GM19328 (cell line): ENCODE measurements around the gene FGFRL1.

Experiments used
- ATAC-seq: cut with Tn5 transposase; IDR thresholded peaks from one replicate; pipeline ENCODE4 v1.9.1; 2021; ENCODE audit warnings: mild to moderate bottlenecking, moderate library complexity; ENCODE audit not compliant: unreplicated experiment

FGFRL1 gene

DNA sequence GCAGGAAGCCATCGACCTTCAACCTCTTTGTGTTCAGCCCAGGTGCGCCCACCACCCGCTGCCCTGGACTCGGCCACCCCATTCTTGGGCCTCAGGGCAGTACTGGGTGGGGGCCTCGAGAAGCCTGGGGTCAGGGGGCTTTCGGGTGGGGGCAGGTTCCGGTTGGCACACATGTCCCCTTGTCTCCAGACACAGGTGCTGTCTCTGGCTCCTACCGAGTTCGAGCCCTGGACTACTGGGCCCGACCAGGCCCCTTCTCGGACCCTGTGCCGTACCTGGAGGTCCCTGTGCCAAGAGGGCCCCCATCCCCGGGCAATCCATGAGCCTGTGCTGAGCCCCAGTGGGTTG, 7.4 kb upstream of the FGFRL1 start:
- no peak for ATAC-seq

- ATAC-seq: no peak
Measured at GRCh38 chr4:1004557-1005485, 6.6 kb upstream of the FGFRL1 start.

DNA sequence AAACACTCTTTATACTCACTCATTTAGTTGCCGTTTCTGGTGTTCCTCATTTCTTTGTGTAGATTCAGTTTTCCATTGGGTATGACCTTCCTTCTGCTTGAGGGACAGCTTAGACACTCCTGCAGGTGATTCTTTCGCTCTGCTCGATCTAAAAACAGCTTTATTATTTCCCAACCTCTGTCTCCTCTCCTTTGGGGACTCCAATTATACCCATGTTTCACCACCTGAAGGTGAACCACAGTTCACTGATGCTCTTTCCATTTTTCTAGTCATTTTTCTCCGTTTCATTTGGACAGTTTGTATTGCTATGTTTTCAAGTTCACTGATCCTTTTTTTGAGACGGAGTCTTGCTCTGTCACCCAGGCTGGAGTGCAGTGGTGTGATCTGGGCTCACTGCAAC, 4.6 kb upstream of the FGFRL1 start:
- no peak for ATAC-seq

- no peak for ATAC-seq
Measured at GRCh38 chr4:1008840-1009541, 2.4 kb upstream of the FGFRL1 start.

- peak; percentile 43 for ATAC-seq
Measured at GRCh38 chr4:1009542-1010394, 1.7 kb upstream of the FGFRL1 start.

DNA sequence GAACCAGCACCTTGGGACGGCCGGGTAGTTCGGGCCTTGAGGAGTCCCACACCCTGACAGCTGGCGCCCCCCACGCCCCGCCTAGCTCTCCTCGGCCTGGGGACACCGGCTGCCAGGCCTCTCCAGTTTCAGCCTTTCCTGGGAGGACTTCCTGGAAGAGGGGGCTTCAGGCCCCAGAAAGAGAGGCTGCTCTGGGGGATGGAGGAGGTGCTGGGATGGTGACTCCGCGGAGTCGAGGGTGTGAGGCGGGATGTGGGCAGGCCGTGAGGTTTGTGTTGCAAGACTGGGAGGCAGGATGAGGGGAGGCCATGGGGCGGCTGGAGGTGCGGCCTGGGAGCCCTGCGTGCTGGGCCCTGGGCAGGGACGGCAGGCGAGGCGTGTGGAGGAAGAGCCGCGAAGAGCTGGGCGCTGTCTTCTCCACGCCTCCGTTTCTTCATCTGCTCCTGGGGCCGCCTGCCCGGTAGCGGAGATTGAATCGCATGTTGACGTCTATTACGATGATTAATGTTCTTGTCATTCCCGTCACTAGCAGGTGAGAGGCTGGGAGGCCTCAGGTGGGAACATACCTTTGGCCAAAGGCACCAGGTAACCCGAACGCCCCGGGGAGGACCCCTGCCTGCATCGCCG, 918 bp upstream of the FGFRL1 start:
- peak; percentile 12 for ATAC-seq

DNA sequence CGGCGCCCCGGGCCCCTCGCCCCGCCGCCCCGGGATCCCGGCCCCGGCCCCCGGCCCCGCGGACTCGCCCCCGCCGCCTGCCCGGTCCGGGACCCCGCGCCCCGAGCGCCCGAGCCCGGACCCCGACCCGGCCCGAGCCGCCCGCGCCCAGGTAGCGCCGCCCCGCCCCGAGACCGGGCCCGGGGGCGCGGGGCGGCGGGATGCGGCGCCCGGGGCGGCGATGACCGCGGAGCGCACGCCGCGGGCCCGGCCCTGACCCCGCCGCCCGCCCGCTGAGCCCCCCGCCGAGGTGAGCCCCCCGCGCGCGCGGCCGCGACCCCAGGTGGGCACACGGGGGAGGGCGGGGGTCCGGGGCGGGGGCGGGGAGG, 224 bp downstream of the FGFRL1 start:
- ATAC-seq: no peak

DNA sequence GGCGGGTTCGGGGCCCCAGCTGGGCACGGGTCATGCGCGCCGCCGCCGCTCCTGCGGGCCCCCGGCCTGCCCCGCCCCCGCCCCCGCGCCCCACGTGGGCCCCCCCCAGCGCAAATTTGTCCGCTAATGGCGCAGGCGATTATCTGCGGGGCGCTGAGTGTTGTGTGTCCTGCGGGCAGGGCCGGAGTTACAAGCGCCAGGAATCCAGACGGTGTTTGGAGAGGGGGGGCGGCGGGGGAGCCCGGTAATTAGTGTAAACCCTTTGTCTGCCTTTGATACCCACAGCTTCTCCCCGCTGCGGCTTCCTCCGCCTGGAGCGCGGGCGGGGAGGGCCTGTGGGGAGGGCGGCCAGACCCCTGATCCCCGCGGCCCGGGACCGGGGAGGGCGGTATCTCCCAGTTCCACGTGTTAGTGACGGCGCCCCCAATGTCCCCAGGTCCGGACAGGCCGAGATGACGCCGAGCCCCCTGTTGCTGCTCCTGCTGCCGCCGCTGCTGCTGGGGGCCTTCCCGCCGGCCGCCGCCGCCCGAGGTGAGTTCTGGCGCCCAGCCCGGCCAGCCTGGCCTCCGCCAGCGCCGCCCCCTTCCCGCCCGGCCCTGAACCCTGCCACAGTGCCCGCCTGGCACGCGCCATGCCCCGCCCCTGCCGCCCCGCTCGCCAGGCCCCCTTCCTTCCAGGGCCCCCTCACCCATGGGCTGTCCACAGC, 761 bp downstream of the FGFRL1 start:
- ATAC-seq: no peak

GRCh38 chr4:1013225-1014073, 2.0 kb downstream of the FGFRL1 start:
- no peak for ATAC-seq

GRCh38 chr4:1014291-1015167, 3.1 kb downstream of the FGFRL1 start:
- ATAC-seq: no peak

DNA sequence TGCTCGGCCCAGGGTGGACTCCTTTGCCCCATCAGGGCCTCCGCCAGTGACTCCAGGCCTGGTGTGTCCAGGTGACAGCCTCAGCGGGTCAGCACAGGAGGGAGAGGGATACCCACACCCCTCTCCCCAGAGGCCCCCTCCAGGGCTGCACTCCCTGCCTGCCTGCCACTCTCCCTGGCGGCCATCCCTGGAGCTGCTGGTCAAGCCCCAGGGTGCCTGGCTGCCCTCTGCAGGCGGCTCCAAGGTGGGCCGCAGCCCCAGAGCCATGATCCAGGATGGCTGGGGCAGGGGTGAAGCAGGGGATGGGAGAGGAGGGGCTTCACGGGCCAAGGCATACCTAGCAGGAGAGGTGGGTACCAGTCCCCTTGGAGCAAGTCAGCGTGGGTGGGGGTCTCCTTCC, 3.8 kb downstream of the FGFRL1 start:
- no peak for ATAC-seq

DNA sequence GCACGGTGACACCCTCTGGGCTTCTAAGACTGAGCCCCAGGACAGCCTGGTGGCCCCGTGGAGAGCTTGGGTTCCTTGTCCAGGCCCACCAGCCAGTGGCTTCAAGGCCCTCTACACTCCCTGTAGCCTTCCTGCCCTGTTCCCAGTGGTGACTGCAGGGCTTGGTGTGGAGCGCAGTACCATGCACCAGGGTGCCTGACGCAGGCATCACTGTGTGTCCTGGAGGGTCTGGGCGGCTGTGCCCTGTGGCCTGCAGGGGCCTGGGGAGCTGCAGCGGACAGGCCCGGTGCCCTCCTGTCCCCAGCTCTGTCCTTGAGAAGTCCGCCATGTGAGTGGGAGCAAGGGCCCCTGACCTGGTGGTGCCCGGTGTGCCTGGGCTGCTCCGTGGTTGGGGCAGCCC, 4.3 kb downstream of the FGFRL1 start:
- no peak for ATAC-seq

DNA sequence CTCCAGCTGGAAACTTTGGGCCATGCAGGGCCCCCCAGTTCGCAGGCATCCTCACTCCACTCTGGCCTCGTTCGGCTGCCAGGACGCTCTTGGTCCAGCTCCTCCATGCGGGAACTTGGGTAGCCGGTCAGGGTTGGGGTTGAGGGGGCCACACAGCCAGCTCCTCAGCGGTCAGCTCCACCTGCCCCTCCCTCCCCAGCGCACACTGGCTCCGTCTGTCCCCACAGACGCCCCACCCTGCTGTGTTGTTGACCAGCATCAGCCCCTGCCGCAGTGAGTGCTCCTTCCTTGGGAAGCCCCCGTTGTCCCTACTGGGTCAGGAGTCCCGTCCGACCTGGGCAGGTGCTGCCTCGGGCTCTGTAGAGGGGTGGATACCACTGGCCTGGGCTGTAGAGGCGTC, 5.8 kb downstream of the FGFRL1 start:
- no peak for ATAC-seq

DNA sequence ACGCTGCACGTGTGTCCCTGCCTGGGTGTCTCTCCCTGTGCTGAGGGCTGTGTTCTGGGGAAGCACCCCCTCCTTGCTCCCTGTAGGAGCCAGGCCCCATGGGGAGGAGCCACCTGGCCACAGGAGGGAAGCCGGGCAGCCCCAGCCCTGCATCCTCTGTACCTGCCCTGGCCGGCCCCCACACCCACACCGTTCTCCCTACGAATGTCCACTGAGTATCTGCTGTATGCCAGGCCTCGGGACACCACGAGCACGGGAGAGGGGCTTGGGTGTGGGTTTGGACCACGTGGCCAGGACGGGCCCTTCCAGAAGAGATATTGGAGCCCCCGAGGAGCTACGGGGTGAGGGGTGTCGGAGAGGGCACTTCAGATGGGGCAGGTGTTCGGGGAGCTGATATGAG, 6.3 kb downstream of the FGFRL1 start:
- no peak for ATAC-seq

GRCh38 chr4:1018147-1019020, 7.0 kb downstream of the FGFRL1 start:
- ATAC-seq: no peak

- ATAC-seq: no peak
Measured at GRCh38 chr4:1019320-1019719, 7.9 kb downstream of the FGFRL1 start.

- no peak for ATAC-seq
Measured at GRCh38 chr4:1019729-1020470, 8.5 kb downstream of the FGFRL1 start.
